HL-60/S4 treated with retinoic acid at 250 ng/mL for 4 days and 3 days (cell line): ENCODE data around the gene CPA3.

Source experiments
- in situ Hi-C: fragments of 300-500 bp; cut with MboI; formaldehyde crosslinking; loops from 2 replicates; pipeline ENCODE4 v1.7.0; 2022; ENCODE audit warnings: low sequenced_read_pairs

The CPA3 gene

GRCh38 chr3:148865049-148865448 is at the start of gene CPA3:
Gene CPA3 (plus strand): TSS chr3:148865296. CDS start chr3:148865308, 12 bp downstream.
- in situ Hi-C loops: no loop called here

DNA sequence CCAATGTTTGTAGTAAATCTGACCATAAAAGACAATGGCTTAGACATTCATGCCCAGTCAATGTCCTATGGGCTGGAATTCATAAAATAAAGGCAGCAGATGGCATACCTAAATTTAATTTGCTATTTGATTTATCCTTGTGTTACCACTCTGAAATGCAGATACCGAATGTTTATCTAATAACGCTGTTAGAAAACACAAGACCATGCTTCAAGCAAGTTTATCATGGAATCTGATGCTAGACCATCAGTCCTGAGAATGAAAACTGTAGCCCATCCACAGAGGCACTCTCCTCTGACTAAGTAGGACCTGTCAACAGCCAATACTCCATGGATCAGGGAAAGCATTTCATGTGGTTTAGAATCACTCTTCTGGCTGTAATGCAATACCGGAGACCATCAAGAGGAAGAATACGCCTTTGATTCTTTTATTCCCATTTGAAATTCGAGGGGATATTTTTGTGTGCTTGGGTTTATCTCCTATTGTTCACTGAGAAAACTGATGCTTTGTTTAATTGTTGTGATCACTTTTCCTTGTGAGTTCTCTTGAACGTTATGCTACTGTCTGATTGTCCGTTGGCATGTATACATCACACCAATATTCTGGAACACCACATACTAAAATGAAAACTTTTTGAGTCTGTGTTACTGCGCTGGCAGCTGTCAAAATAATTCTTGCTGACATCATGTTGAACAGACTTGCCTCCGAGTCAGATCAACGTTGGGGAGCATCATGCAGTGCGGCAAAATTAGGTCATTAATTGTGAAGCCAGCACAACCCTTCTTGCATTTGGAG is 49.6 kb upstream of the CPA3 start:
- in situ Hi-C loops: no loop called here

DNA sequence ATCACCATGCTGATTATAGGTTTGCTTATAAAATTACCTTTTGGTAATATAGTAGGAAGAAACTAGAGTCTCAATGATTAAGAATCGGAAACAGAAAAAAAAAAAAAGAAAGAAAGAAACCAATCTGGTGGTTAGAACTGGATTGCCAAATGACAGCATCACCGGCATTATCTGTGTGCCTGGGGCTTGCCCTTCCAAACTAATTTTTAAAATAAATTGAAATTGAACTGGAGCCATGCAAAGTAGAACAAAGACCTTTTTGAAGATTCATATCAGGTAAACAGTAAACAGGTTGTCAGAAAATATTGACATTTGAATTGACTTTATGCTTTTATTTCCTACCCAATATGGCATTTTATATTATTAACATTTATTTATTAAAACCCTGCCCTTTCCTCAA is 48.7 kb upstream of the CPA3 start:
- in situ Hi-C loops: no loop called here

GRCh38 chr3:148816981-148817525 is 48.0 kb upstream of the CPA3 start:
- in situ Hi-C loops: no loop called here

DNA sequence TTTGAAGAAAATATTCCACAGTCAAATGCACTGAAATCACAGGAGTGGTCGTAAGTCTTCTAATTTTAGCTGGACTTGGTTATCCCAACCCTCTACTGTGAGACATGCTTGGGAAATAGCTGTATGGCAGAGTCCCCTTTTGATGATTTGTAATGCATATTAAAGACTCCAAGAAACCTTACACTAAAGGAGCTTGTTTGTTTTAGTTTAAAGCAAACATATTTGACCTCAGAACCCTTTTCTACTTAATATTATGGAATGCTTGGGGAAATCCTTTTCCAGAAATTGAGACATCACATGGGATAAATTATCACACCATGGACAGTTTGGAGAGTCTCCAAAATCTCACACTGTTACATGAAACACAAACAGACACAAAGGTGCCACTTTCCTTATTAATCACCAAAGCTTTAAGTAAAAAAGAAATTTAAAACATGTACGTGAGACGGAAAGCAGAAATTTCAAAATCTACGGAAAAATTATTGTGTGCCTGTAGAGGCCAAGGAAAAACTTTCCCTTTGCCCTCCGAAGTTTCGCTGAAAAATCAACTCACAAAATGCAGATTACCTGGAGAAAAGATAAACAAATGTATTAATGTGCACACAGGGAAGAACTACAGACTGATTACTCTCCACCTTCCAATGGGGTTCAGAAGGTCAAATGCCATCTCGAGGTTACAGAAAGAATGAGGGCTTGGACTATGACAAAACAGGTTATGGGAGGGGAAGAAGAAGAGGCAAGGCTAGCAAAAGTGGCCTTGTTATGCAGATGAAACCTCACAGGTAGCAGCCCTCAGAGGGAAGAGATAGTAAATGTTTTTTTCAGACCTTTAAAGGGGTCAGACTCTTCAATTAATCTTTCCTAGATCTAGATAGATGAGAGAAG is 44.5 kb upstream of the CPA3 start:
- in situ Hi-C loops: no loop called here

GRCh38 chr3:148823026-148823425 is 42.1 kb upstream of the CPA3 start:
- in situ Hi-C loops: no loop called here

DNA sequence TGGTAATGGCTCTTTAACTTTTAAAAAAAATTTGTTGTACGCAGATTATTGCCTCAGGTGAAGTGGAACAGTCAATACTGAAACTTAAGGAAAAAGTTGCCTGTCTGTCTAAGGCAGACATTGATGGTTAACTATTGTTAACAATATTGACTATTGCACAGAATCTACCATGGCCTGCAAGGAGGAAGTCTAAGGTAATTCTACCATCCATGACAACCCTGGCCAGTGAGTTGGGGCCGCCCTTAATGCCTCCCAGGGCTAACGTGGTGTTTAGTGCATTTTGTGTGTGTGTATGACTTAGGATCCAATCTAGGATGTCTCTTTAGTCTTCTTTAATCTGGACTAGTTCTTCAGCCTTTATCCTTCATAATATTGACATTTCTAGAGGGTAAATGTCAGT is 39.6 kb upstream of the CPA3 start:
- in situ Hi-C loops: no loop called here

DNA sequence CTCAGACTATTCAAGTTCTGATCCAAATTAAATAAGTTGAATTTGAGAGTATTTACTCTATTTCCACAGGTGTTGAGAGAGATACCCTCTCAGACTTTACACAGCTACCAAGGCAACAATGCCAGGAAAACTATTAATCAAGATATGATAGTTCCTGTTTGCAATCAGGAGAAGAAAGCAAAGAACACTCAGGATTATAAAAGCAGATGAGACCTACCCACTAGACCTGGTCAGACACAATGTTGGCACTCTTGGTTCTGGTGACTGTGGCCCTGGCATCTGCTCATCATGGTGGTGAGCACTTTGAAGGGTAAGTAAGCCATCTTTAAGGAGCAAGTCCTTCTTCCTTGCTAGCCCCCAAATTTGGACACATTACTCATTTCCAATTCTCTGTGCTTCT is 37.5 kb upstream of the CPA3 start, which contains the start of gene CPB1:
CPB1 (plus strand) TSS at position 227 of the 400 bp plus-strand sequence; CDS start at position 240, 13 bp downstream.
- in situ Hi-C loops: no loop called here

DNA sequence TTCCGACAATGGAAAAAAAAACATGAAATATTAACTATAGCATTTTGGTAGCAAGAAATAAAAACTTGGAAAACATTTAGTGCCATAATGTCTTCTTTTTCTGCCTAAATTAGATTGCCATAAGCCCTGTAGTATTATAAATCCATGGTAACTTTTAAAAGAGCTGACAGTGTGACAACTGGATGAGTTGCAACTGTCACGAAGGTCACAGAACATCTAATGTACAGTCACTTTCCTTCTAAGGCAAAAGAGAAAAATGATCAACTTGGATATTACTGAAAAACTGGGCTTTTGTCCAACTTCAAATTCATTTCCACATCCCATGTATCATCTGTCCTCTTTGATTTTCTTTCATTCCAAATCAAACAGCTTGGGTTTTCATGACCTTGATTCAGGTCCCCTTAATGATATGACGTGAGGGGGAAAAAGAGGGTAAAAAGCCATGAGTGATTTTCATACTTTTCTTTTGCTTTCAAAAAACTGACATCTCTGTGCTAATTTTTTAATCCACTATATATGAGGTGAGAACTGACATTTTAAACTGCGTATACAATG is 36.9 kb upstream of the CPA3 start:
- in situ Hi-C loops: no loop called here

DNA sequence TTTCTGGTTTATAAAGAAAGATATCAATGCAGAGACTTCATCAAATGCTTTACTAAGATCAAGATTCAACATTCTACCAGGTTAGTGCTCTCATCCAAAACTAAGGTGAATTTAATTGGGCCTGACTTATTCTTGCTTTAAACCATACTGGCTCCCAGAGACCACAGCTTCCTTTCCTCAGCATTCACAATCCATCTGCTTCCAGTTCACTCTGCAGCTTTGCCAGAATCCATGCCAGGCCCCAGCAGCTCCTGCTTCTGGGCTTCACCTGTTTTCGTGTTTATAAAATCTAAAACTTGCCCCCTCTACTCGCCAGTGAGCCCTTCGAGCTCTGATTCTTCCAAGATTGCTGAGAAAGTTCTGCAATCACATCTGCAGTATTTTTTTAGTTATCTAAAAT is 35.2 kb upstream of the CPA3 start:
- in situ Hi-C loops: no loop called here

DNA sequence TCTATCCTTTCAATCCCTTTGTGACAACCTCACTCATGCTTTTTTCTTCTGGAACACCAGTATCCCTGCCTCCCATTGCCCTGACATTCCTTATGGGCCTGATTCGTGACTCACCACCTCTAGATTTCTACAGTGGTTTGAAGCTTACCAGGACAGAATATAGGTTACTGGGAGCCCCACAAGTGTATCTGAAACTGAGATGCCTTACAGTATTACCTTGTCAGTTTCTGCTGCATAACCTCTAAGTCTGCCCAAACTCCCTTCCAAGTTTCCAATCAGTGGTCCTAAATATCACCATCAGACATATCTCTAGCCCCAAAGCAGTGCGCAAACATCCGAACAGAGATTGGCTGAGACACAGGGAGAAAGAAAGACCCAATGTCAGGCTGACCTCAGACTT is 31.9 kb upstream of the CPA3 start:
- in situ Hi-C loops: no loop called here

GRCh38 chr3:148839805-148840204 is 25.3 kb upstream of the CPA3 start:
- in situ Hi-C loops: no loop called here

GRCh38 chr3:148840451-148840850 is 24.6 kb upstream of the CPA3 start:
- in situ Hi-C loops: no loop called here

DNA sequence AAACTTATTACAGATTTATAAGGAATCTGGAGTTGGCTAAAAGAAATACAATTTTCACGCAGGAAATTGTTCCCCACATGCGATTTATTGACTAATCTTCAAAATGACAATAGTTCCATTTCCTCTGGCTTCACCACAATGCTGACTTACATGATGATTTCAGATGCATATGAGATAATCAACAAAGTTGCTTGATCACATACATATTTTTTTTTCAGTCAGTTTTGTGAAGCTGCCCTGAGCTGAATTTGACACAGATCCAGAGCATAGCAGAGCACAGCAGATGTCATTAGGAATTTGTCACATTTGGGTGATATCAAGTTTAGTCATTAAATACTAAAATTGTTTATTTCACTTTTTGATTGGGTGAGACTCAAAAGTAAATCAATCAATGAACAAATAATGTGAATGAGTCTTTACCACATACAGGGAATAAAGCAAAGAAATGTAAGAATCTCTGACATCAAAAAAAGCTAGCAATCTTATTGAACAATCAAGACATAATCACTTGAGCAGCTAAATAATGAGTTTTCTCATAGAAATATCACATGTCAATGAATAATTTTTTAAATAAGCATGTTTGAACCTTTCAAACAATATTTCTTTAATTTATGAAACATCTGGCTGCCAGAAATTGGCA is 19.2 kb upstream of the CPA3 start:
- in situ Hi-C loops: no loop called here

GRCh38 chr3:148847351-148847750 is 17.7 kb upstream of the CPA3 start:
- in situ Hi-C loops: no loop called here

GRCh38 chr3:148848410-148848809 is 16.7 kb upstream of the CPA3 start:
- in situ Hi-C loops: no loop called here

DNA sequence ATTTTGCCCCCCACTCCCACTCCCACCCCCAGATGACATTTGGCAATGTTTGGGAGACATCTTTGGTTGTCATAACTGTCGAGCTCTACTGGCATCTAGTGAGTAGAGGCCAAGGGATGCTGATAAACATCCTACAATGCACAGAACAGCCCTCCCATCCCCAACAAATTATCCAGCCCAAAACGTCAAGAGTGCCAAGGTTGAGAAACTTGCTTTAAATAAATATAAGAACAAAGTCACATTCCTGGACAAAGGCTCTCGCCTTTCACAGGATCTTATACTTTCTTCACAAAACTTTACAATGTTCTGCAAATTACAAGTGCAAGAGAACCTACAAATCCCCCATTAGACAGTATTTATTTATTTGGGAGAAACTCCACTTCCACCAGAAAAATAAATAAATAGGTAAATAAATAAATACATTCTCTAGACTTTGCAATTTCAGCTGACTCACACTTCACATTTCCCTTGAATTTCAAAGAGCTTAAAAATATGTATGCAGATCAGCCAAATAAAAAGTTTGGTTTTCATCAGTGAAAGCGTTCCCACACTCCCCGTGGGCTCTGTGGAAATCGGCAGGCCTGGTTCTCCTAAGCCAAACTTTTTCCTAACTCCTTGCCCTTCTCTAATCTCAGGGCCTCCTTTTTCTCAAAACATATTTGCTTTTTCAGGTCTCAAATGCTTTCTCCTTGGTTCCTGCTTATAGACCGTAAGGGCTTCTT is 12.7 kb upstream of the CPA3 start:
- in situ Hi-C loops: no loop called here

DNA sequence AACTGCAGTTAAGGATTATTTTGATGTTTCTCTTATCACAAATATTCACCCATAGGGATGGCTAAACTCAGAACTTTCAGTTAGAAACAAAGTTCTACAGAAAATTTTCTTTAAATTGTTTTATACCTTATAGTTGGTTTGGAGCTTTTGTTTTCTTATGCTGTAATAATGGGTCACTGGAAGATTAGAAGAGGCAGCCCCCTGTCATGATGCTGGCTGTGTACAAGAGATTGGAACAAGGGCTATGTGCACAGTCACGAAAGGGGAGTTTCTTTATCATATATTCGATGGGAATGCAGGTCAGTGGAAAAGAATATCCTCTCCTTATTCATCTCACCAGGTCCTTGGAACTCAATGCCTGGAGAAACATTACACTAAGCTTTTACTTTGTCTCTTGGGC is 12.0 kb upstream of the CPA3 start:
- in situ Hi-C loops: no loop called here

- in situ Hi-C loops: no loop called here
Measured at GRCh38 chr3:148854061-148854460, 11.0 kb upstream of the CPA3 start.

- in situ Hi-C loops: no loop called here
Measured at GRCh38 chr3:148856384-148856783, 8.7 kb upstream of the CPA3 start.
